ENCODE results near the gene GPR162.
A peak's percentile ranks its signal among the peaks of the same experiment; 100 is the strongest.

The GPR162 gene

DNA sequence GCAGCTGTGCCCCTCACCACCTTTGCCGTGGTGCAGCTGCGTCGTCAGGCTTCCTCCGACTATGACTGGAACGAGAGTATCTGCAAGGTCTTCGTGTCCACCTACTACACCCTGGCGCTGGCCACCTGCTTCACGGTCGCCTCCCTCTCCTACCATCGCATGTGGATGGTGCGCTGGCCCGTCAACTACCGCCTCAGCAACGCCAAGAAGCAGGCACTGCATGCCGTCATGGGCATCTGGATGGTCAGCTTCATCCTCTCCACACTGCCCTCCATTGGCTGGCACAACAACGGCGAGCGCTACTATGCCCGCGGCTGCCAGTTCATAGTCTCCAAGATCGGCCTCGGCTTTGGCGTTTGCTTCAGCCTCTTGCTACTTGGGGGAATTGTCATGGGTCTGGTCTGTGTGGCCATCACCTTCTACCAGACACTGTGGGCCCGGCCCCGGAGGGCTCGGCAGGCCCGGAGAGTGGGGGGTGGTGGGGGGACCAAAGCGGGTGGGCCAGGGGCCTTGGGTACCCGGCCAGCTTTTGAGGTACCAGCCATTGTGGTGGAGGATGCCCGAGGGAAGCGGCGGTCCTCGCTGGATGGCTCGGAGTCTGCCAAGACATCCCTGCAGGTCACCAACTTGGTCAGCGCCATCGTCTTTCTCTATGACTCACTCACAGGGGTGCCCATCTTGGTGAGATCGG is 2.6 kb downstream of the GPR162 start:
- no peak for DNase-seq

DNA sequence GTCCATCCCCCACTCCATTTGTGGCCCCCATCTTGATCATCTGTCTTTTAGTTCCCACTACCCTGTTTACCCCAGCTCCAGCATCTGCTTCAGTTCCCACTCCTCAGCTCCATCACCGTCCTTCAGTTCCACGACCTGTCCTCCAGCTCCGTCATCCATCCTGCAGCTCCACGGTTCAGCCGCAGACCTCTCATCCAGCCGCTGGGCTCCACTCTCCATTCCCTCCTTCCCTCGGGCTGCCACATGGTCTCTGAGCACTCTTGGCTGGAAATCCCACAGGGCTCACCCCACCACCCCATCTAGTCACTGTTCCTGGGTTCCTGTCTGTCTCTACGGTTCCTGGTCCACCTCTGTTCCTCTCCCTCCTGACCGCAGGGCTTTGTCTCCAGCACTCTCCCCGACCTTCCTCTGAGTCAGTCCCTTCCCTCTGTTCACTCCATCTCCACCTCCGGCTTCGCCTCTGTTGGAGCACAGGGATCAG is 3.3 kb downstream of the GPR162 start:
- DNase-seq: no peak

DNA sequence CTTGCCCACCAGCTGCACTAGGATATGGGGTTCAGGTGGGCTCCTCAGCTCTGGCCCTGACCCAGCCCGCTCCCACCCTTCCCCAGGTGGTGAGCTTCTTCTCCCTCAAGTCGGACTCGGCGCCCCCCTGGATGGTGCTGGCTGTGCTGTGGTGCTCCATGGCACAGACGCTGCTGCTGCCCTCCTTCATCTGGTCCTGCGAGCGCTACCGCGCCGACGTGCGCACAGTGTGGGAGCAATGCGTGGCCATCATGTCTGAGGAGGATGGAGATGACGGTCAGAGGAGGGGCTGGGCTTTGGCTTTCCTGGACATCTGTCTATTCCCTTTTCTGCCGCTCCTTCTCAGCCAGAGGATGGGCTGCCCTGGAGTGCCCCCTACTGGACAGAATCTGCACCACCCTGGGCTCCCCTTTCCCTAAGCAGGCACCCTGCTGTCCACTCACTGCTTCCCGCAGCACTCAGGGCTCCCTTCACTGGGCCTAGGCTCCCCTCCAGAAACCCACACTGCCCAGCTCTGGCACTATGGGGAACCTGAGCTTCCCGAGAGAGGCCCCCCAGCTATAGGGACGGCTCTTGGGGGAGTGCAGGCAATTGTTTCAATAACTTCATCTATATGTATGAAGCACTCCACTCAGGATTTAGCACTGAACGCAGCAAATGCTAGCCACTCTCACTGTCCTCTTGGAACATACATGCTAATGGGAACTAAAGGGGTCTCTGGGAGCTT is 3.9 kb downstream of the GPR162 start:
- DNase-seq: peak; percentile 8

DNA sequence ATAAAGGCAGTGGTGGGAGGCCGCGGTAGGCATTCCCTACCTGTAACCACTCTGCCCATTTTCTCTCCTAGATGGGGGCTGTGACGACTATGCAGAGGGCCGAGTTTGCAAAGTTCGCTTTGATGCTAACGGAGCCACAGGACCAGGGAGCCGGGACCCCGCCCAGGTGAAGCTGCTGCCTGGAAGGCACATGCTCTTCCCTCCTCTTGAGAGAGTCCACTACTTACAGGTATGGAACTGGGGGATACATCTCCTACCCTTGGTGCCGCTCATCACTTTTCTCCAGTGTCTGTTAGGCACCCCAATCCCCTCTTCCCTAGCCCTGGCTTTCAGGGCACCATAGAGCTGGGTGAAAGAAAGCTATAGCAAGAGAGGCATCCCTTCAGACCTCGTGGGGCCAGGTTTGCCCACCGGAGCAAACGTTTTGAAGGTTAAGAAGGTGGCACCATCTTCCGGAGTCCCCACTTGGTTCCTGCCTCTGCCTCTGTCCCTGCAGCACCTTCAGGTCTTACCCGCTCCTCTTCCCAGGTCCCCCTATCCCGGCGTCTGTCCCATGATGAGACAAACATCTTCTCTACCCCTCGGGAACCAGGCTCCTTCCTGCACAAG is 4.6 kb downstream of the GPR162 start:
- DNase-seq: no peak

DNA sequence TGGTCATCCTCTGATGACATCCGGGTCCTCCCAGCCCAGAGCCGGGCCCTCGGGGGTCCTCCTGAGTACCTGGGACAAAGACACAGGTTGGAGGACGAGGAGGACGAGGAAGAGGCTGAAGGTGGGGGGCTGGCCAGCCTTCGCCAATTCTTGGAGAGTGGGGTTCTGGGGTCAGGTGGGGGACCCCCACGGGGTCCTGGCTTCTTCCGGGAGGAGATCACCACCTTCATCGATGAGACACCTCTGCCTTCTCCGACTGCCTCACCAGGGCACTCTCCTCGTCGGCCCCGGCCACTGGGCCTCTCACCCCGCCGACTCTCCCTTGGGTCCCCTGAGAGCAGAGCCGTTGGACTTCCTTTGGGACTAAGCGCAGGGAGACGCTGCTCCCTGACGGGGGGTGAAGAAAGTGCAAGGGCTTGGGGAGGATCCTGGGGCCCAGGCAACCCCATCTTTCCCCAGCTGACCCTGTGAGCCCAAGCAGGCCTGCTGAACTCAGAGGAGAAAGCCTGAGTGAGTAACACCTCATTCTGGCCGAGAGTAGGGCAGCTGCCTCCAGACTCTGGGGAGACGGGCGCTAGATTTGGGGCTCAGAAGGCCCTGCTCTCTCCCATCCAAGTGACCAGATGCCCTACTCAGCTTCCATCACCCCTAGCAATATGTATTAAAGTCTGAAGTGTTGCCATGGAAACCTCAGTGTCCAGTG is 5.3 kb downstream of the GPR162 start:
- no peak for DNase-seq

DNA sequence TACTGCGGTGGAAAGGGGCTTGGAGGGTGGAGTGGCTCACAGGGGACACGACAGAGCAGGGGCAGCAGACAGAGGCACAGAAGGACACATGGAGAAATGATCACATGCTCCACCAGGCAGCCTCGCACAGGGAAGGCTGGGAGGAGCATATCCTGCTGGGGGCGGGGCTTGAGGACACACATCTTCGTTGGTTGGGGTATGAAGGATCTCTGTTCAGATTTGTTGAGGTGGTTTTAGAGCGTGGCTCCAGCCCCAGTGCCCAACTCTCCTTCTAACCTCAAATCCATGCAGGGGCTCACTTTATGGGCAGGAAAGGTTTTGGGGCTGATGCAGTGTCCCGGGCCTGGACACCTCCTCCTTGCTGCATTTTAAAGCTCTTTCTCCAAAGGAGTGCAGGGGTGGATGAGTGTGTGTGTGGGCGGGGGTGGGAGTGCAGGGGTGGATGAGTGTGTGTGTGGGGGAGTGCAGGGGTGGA is 5.9 kb downstream of the GPR162 start:
- DNase-seq: peak; percentile 84

DNA sequence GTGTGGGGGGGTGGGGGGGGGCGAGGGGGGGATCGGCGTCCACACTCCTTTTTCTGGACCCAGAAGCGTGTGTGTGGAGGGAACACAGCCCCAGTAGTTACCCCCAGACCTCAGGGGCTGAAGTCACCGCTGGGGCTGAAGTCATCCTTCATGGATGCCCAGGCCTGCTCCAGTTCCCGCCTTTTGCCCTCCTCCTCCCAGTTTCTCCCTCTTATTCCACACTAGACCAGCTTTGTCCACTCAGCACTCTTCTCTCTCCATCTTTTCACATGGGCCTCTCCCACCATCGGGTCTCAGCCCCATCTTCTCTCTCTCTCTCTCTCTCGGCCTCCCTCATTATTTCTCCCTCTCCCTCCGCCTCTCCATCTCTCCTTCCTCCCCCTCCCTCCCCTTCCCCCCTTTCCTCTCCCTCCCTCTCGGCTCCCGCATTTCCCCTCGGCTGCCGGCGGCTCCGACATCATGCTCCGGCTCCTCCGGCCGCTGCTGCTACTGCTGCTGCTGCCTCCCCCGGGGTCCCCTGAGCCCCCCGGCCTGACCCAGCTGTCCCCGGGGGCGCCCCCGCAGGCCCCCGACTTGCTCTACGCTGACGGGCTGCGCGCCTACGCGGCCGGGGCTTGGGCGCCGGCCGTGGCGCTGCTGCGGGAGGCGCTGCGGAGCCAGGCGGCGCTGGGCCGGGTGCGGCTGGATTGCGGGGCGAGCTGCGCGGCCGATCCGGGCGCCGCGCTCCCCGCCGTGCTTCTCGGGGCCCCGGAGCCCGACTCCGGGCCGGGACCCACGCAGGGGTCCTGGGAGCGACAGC is 6.6 kb downstream of the GPR162 start, which contains the start of gene P3H3:
TSS of gene P3H3 (plus strand) at position 426 of the 799 bp plus-strand sequence. CDS start at position 460, 34 bp downstream.
- peak; percentile 52 for DNase-seq

DNA sequence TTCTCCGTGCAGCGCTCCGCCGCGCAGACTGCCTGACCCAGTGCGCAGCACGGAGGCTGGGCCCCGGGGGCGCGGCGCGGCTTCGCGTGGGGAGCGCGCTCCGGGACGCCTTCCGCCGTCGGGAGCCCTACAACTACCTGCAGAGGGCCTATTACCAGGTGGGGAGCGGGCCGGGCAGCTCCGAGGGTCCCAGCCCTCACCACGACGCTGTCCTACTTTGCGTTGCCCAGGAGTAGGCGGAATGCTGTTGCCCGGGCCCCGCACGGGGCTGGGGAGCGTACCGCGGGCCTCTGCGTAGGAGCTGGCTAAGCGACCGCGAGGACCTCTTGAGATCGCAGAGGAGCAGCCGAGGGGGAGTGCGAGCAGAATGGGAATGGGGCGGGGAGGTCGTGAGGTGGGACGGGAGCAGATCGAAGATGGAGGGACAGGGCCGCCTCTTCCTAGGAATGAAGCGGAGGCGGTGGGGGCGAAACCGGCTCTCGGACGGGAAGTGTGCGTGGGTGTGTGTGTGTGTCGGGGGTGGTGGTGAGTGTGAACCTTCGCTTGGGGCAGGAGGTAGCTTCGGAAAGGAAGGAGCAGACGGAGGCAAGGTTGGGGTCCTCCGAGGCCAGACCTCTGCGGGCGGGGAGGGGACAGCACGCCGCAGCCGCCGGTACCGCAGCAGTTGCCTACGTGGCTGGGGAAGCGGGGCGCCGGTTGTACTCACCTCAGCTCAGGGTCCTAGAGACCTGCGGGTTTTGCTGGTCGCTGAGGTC is 7.3 kb downstream of the GPR162 start:
- peak; percentile 45 for DNase-seq

DNA sequence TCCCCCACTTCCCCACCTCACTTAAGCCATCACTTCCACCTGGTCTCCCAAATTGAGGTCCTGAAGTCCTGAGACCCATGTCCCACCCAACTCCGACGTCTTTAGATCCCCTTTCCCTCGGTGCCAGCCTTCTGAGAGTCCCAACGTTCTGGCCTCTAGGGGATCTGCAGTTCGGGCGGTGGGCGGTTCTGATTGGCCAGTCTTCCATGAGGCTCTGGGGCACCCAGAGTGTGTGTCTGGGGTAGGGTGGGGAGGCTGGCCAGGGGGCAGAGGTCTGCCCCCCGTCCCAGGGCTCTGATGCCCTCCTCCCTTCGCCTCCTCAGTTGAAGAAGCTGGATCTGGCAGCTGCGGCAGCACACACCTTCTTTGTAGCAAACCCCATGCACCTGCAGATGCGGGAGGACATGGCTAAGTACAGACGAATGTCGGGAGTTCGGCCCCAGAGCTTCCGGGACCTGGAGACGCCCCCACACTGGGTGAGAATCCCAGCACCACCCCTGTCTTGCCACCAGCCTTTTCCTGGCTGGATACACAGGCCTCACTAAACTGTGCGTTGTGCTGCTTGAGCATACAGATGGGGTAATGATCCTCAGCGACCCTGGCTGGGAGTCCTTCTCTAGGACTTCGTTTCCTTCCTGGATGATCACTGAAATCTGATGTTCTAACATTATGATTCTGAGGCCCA is 8.1 kb downstream of the GPR162 start:
- peak; percentile 45 for DNase-seq

DNA sequence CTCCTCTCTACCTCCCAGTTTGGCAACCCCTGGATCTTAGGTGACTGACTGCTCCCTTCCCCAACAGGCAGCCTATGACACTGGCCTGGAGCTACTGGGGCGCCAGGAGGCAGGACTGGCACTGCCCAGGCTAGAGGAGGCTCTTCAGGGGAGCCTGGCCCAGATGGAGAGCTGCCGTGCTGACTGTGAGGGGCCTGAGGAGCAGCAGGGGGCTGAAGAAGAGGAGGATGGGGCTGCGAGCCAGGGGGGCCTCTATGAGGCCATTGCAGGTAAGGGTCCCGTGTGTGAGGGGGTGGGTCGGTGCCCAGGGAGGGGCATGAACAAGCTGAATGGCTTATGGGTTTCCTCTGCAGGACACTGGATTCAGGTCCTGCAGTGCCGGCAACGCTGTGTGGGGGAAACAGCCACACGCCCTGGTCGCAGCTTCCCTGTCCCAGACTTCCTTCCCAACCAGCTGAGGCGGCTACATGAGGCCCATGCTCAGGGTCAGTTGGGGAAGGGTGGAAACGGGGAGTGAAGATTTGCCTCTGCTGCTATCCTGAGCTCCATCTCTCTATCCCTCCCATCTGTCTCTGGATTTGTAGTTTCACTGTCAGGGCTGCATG is 8.8 kb downstream of the GPR162 start:
- DNase-seq: no peak

DNA sequence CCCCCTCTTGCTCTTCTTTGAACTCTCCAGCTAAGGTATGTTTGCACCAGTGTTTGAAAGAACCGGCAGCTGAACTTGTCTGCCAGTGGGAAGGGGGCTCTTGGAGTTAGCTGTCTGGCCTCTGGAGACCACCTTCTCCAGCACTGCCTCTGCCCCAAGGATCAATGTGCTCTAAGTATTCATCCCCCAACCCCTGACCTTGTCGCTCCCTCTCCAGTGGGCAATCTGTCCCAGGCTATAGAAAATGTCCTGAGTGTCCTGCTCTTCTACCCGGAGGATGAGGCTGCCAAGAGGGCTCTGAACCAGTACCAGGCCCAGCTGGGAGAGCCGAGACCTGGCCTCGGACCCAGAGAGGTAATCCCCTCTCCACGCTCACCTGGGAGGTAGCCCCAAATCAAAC is 9.4 kb downstream of the GPR162 start:
- no peak for DNase-seq

DNA sequence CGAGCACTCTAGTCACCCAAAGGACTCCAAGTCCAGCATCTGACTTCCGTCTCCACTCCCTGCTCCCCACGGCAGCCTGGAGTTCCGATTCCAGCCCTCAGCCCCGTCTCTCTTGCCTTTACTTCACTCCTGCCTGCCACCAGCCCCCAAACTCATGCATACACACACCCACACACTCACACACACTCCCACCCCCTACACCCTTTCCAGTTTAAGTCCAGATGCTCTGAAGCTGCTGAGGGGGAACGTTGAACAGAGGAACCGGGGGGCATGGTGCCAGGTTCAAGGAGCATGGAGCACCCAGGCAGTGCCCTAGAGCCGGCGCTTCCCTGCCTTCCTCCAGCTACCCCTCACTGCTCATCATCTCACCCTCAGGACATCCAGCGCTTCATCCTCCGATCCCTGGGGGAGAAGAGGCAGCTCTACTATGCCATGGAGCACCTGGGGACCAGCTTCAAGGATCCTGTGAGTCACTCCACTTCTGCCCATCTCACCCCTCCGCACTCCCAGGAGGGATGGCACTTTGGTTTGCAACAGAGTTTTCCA is 9.9 kb downstream of the GPR162 start:
- DNase-seq: no peak

DNA sequence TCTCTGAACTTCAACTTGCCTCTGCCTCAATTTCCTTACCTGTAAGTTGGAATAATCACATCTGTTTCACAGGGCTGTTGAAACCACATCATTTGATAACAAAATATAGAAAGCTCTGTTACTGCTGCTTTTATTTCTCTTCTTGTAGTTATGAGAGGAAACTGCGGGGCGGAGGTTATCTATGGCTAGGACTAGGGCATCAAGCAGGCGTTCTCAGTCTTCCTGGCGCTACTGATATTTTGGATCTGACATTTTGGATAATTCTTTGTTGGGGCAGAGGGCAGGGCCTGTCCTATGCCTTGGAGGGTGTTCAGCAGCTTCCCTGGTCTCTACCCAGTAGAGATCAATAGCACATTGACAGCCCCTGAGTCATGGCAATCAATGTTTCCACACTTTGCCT is 10.5 kb downstream of the GPR162 start:
- DNase-seq: no peak

DNA sequence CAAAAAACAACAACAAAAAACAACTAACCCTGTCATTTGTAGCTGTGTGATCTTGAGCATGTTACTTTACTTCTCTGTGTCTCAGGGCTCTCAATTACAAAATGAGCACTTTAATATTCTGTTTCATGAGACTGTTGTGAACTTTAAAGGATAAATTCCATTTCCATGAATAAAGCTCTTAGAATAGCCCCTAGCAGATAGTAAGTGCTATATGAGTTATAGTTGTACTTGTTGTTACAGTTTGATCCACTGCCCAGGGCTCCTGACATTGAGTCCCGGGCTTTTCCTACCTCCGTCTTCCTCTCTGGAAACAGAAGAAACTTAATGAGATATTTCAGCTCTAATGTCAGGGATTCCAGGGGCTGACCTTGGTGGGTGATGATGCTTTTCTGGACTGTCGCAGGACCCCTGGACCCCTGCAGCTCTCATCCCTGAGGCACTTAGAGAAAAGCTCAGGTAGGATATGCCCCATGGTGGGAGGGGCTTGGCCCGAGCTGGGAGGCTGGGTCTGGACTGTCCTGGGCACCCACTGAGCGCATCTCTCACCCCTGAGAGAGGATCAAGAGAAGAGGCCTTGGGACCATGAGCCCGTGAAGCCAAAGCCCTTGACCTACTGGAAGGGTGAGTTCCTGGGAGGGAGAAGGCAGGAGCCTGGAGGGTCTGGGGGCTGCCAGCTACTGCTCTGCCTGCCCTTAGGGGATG is 11.7 kb downstream of the GPR162 start:
- no peak for DNase-seq

DNA sequence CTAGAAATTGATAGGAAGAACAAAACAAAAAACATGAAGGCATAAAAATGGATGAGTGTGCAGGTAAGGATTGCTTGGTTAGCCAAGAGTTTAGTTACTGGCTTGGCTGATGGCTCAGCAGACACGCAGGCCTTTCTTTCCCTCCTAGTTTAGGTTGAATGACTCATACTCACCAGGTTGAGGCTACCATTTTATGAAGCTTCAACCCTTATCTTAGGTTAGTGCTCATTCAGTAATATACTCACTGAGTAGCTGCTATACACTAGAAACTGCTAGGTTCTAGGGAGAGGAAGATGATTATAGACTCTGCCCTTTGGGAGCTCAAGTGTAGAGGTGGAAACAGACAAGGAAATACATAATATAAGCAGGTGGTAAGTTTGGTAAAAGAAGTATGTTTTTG is 12.6 kb downstream of the GPR162 start:
- no peak for DNase-seq

DNA sequence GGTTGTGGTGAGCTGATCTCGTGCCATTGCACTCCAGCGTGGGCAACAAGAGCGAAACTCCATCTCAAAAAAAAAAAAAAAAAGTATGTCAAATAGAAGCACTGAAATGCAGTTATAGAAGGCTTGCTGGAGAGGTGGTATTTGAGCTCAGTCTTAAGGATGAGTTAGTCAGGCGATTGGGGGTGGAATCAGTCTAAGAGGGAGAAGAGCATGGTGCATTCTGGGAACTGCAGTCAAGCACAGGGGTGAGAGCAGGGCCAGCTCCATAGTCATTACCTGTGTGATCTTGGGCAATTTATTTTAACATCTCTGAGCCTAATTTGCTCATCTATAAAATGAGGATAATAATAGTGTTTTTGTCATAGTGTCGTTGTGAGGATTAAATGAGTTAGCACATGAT is 13.3 kb downstream of the GPR162 start:
- no peak for DNase-seq

DNA sequence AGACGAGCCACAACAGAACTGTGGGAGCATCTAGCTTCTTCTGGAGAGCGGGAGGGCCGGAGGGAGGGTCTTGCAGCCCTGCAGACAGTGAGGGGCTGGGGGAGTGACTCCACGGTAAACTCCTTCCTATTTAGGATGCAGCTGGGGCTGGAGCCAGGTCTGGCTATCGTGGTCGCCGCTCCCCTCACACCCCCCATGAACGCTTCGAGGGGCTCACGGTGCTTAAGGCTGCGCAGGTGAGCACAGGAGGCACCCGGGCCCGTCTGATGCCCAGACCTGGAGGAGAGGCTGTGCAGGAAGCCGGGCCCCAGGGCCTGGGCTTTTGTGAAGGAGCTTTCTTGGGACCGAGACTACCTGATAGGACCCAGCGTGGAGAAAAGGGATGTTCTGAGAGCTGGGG is 15.2 kb downstream of the GPR162 start:
- no peak for DNase-seq

DNA sequence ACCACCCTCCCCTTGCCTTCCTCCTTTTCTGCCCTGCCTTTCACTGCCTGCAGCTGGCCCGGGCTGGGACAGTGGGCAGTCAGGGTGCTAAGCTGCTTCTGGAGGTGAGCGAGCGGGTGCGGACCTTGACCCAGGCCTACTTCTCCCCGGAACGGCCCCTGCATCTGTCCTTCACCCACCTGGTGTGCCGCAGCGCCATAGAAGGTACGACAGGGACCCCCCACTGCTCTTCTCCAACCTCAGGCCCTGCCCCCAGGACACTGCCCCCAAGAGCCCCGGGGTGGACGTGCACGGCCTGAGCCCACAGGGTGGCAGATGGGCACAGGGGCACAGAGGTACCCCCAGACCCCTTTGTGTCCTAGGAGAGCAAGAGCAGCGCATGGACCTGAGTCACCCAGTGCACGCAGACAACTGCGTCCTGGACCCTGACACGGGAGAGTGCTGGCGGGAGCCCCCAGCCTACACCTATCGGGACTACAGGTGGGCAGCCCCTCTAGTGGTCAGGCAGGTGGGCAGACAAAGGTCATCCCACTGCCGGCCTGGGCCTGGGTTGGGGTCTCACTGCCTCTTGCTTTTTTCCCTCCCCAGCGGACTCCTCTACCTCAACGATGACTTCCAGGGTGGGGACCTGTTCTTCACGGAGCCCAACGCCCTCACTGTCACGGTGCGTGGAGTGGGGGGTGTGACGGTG is 15.9 kb downstream of the GPR162 start:
- no peak for DNase-seq

DNA sequence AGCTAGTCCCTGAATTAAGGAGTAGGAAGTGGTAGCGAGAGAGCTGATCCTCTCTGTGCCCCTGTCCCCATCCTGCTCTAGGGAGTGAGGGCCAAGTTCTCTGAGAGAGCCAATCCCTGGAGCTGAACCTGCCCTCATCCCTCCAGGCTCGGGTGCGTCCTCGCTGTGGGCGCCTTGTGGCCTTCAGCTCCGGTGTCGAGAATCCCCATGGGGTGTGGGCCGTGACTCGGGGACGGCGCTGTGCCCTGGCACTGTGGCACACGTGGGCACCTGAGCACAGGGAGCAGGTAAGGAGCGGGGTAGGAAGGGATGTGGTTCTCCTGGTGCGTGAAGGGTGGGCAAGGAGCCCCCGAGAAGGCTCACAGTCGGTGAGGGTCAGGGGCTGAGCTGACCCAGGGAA is 17.2 kb downstream of the GPR162 start:
- no peak for DNase-seq

Measured in DMS79 (cell line).